Measurements from ENCODE around the gene KRT39.

Gene KRT39

DNA sequence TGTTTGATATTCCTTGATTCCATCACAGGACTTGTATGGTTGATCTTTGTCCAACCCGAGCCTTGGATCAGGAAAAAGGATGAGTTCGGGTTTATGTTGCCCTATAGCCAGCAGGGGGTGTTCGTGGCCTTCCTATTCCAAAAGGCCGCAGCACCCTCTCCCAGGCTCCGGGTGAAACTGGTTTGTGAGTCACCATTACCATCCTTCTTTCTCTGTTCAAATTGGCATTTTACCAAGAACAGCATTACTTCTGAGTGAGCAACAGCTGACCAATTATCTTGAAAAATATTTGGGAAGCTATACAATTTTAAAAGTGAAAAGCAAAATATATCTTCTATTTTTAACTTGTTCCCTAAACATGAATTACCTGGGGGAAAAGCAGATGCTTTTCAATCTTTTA, 57.4 kb downstream of the KRT39 start:
- peak; percentile 93 for DNase-seq (ENCODE audit: low read depth, low spot score)
- CTCF ChIA-PET = interaction anchor here (0.6 to 6.0 kb wide), 21 partner anchors 8 to 756 kb away, joined by 3 to 44 read pairs (median 3); partner anchors contain the start of gene KRTAP4-9
- H3K4me3 ChIP-seq (ENCODE audit: low read depth, low read length) = no peak overlapping the region
- TF ChIP-seq, protein P1, sequence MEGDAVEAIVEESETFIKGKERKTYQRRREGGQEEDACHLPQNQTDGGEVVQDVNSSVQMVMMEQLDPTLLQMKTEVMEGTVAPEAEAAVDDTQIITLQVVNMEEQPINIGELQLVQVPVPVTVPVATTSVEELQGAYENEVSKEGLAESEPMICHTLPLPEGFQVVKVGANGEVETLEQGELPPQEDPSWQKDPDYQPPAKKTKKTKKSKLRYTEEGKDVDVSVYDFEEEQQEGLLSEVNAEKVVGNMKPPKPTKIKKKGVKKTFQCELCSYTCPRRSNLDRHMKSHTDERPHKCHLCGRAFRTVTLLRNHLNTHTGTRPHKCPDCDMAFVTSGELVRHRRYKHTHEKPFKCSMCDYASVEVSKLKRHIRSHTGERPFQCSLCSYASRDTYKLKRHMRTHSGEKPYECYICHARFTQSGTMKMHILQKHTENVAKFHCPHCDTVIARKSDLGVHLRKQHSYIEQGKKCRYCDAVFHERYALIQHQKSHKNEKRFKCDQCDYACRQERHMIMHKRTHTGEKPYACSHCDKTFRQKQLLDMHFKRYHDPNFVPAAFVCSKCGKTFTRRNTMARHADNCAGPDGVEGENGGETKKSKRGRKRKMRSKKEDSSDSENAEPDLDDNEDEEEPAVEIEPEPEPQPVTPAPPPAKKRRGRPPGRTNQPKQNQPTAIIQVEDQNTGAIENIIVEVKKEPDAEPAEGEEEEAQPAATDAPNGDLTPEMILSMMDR (IDR thresholded peaks at IDR 0.05; ENCODE audit: insufficient read depth, low read length, missing control alignments) = peak; percentile 64
- POLR2A ChIA-PET = interaction anchor here (0.6 to 2.3 kb wide), 9 partner anchors 44 to 639 kb away, joined by 3 to 29 read pairs (median 8); partner anchors contain the start of genes KRTAP2-3 and KRTAP2-4
